Colonic mucosa (tissue), 4 donors: ENCODE data around the gene CRYGS. TPM values are rescaled to one million over a fixed set of nuclear protein-coding genes. Genes with fewer than 3 reads are reported as not detected.

Experiments
- DNase-seq: peaks from one replicate; pipeline ENCODE4 v3.0.0-alpha.2; 2020
- H3K27ac ChIP-seq: fragments of 200-600 bp; one replicate; pipeline ENCODE4 v1.8.0; 2021
- H3K27me3 ChIP-seq: fragments of 200-600 bp; one replicate; pipeline ENCODE4 v1.8.0; 2021
- H3K36me3 ChIP-seq: fragments of 200-600 bp; one replicate; pipeline ENCODE4 v1.8.0; 2021
- H3K4me1 ChIP-seq: fragments of 200-600 bp; one replicate; pipeline ENCODE4 v1.8.0; 2021; ENCODE audit warnings: mild to moderate bottlenecking
- H3K4me3 ChIP-seq: fragments of 200-600 bp; one replicate; pipeline ENCODE4 v1.8.0; 2021
- H3K9ac ChIP-seq, 2 donors: one replicate each; pipeline ENCODE4 v1.7.0; 2013; ENCODE audit warnings: control low read depth in 2 of 2, low read depth in 2 of 2, low read length in 2 of 2
- H3K9me3 ChIP-seq: fragments of 200-600 bp; one replicate; pipeline ENCODE4 v1.8.0; 2021
- intact Hi-C: fragments of 100-400 bp; cut with DNase I; formaldehyde crosslinking; loops from one replicate; pipeline ENCODE4 v1.14.1; 2022
- total RNA-seq, 2 donors: library from RNA; stranded (reverse); fragmentation: NEBNext Ultra II Directional in 1 of 2; extraction: Animal tissue kit (Norgen Biotek cat#: 25700) in 1 of 2; gene quantifications; one replicate each; pipeline ENCODE4 v1.2.1, GENCODE V29; 2021
- TF ChIP-seq, protein P1 (sequence below): fragments of 200-600 bp; IDR thresholded peaks from one replicate; pipeline ENCODE4 v1.8.0; 2022; ENCODE audit warnings: antibody characterized with exemption, mild to moderate bottlenecking
- donor health status: healthy.
- donor health status: DM: no; HTN: no; CAD: no.
- donor health status: DM: no; HTN: no; CAD: no.

The CRYGS gene
- total RNA-seq, 2 donors from 2014 or later, result 2.3 to 2.6 TPM

DNA sequence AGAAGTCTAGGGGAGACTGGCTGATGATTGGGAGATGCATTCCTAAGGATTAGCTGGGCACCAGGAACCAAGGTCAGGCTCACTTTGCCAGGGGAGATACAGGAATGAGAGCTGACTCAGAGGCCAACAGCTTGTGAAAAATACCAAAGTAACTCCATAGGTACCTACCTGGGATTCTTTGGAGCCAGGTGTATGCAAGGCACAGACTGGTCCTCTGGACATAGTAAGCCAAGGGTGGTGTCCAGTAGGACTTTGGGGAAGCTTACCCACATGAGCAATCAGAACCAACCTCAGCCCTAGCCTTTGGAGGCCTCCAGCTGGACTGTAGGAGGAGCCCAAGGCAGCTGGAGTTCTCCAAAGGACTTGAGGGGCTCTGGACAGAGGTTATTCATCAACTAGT, 47.5 kb downstream of the CRYGS start:
- TF ChIP-seq, protein P1, sequence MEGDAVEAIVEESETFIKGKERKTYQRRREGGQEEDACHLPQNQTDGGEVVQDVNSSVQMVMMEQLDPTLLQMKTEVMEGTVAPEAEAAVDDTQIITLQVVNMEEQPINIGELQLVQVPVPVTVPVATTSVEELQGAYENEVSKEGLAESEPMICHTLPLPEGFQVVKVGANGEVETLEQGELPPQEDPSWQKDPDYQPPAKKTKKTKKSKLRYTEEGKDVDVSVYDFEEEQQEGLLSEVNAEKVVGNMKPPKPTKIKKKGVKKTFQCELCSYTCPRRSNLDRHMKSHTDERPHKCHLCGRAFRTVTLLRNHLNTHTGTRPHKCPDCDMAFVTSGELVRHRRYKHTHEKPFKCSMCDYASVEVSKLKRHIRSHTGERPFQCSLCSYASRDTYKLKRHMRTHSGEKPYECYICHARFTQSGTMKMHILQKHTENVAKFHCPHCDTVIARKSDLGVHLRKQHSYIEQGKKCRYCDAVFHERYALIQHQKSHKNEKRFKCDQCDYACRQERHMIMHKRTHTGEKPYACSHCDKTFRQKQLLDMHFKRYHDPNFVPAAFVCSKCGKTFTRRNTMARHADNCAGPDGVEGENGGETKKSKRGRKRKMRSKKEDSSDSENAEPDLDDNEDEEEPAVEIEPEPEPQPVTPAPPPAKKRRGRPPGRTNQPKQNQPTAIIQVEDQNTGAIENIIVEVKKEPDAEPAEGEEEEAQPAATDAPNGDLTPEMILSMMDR, result no peak
- no peaks in the 10 kb centered on the region for H3K27me3 ChIP-seq
- H3K9ac ChIP-seq, result no peak overlapping the region
- intact Hi-C loops, result no loop called here
- no peak for DNase-seq
- no peak overlapping the region for H3K27ac ChIP-seq
- H3K4me3 ChIP-seq, result no peak overlapping the region
- H3K9me3 ChIP-seq, result no peaks in the 10 kb centered on the region
- no peaks in the 10 kb centered on the region for H3K36me3 ChIP-seq
- H3K4me1 ChIP-seq, result no peaks in the 10 kb centered on the region

DNA sequence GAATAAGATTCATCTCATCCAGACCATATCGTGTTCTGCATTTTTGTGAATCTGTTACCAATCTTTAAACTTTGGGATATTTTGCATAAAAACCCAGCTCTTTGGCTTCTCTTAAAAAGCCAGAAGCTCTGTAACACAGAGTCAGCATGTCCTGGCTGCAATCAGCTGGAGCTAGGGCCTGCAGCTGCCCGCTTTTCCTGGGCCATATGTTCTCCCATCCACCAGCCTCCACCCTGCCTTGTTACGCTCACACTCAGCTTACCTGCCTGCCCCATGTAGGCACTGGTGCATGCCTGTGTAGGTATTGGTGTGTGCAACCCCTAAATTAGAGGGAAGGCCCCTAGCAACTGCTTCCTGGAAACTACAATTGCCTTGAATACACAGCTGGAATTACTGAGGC, 48.2 kb downstream of the CRYGS start:
- Histone ChIP-seq H3K36me3 (no peaks in the 10 kb centered on the region), H3K9ac (no peak overlapping the region), H3K27ac (no peak overlapping the region), H3K27me3 (no peaks in the 10 kb centered on the region), H3K4me1 (no peaks in the 10 kb centered on the region), H3K9me3 (no peaks in the 10 kb centered on the region), H3K4me3 (no peak overlapping the region)
- intact Hi-C loops, result no loop called here
- DNase-seq, result no peak
- TF ChIP-seq, protein P1, result no peak

DNA sequence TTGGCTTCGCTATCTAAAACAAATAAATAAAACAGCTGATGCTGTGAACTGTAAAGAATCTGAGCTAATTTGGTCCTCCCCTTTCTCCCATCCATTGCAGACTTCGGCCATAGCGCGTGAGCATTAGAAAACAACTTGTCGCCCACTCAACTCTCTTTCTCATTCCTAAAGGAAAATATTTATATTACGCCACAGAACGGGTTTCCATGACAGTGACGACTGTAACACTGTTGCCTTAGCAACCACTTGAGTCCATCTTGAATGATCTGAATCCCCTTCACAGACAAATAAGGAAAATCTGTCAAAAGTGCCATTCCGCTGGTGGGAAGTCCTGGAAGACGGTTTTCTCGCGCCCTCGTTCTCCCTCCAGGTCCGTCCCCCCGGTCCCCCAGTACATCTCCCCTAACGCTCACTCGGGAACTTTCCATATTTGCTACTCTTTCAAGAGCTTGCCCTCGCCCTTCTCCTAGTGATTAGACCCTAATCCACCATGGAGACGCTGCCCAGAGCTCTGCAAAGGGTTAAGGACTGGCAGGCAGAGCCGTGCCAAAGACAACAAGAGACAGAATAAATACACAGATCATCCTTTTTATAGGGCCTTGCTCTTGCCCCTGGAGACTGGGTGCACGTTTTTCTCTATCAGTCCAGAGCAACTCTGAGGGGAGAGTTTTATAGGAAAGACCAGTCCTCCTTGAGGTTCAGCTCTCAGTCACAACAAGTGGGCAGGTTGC, 50.5 kb downstream of the CRYGS start:
- H3K36me3 ChIP-seq, result no peaks in the 10 kb centered on the region
- H3K27ac ChIP-seq, result no peak overlapping the region
- no peaks in the 10 kb centered on the region for H3K27me3 ChIP-seq
- H3K4me3 ChIP-seq, result no peak overlapping the region
- no peaks in the 10 kb centered on the region for H3K4me1 ChIP-seq
- DNase-seq, result no peak
- H3K9ac ChIP-seq, result no peak overlapping the region
- TF ChIP-seq, protein P1, result no peak
- intact Hi-C loops, result no loop called here
- H3K9me3 ChIP-seq, result no peaks in the 10 kb centered on the region

DNA sequence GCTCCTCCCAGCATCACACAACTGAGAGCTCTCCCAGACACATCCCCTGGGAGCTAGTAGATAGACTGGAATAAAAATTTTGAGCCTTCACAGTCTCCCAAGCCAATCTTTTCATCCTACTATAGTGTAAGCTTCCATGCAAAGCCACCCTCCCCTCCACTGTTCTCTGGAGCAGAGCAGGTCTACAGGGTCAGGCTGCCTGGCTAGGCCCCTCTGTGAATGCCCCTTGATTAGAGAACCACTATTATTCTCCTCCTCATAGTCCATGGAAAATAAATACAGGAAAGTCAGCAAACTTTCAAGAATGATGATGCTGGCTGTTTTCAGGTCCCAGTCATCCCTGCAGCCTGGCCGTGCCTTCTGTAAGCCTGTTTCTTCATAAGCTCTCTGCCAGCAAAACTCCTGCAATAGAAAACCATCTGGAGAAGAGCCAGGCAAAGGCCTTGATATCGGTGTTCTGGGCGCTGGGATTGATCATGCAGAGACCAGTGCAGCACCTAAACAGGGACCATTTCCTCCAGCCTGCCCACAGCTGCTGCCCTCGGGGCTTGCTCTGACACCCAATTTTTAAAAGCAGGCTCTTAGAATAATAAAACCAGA, 51.7 kb downstream of the CRYGS start:
- H3K4me3 ChIP-seq, result no peak overlapping the region
- H3K36me3 ChIP-seq, result no peaks in the 10 kb centered on the region
- H3K9ac ChIP-seq, result no peak overlapping the region
- no peaks in the 10 kb centered on the region for H3K27me3 ChIP-seq
- no peaks in the 10 kb centered on the region for H3K9me3 ChIP-seq
- TF ChIP-seq, protein P1, result no peak
- H3K4me1 ChIP-seq, result no peaks in the 10 kb centered on the region
- no peak for DNase-seq
- no peak overlapping the region for H3K27ac ChIP-seq
- intact Hi-C loops, result no loop called here

DNA sequence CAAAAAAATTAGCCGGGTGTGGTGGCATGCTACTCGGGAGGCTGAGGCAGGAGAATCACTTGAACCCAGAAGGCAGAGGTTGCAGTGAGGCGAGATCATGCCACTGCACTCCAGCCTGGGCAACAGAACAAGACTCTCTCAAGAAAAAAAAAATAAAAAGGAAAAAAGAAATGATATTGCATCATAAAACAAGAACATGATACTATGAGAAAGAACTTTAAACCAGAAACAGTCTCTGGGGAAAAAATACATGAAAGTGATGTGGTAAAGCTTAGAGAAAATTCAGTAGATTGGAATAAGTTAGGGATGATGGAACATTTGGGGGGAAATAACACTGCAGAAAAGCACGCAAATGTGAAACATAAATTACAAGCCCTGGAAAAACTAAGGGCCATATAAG, 54.7 kb downstream of the CRYGS start:
- H3K9ac ChIP-seq, result no peak overlapping the region
- intact Hi-C loops, result no loop called here
- H3K4me3 ChIP-seq, result no peak overlapping the region
- no peaks in the 10 kb centered on the region for H3K4me1 ChIP-seq
- H3K27ac ChIP-seq, result no peak overlapping the region
- no peaks in the 10 kb centered on the region for H3K9me3 ChIP-seq
- TF ChIP-seq, protein P1, result no peak
- DNase-seq, result no peak
- H3K27me3 ChIP-seq, result no peaks in the 10 kb centered on the region
- no peaks in the 10 kb centered on the region for H3K36me3 ChIP-seq

Other genes with a start within 250 kb of the CRYGS start
- under 1 TPM; 0.17 to 0.64 TPM for gene DGKG, start 182.1 kb downstream of the CRYGS start, total RNA-seq
- gene TBCCD1, start 23.0 kb upstream of the CRYGS start, total RNA-seq, result 10 to 100 TPM; 10.4 to 14.3 TPM
- gene DNAJB11, start 26.3 kb upstream of the CRYGS start, total RNA-seq, result 10 to 100 TPM; 54.7 to 72.5 TPM
- 1 to 10 TPM in 1 of 2 donors, not detected in 1; 1.9 TPM for gene AHSG, start 68.7 kb upstream of the CRYGS start, total RNA-seq
- under 1 TPM; 0.22 to 0.27 TPM for gene FETUB, start 96.0 kb upstream of the CRYGS start, total RNA-seq
- under 1 TPM in 1 of 2 donors, not detected in 1; 0.25 TPM for gene HRG, start 121.6 kb upstream of the CRYGS start, total RNA-seq
- gene KNG1, start 173.0 kb upstream of the CRYGS start, total RNA-seq, result 1 to 10 TPM; 1.0 to 1.2 TPM
- gene EIF4A2, start 239.2 kb upstream of the CRYGS start, total RNA-seq, result 100 to 1,000 TPM; 337 to 366 TPM